Spinal cord (tissue), 10 donors: ENCODE measurements around the gene IRF2BP2. TPM values are rescaled to one million over a fixed set of nuclear protein-coding genes. Genes with fewer than 3 reads are reported as not detected.

Experiments used
- DNase-seq, 6 donors: peaks; one replicate each; pipeline versions ENCODE4 v3.0.0 to v3.0.0-alpha.2; 2013 to 2015; ENCODE audit warnings: low spot score in 6 of 6, low read depth in 4 of 6
- H3K27ac ChIP-seq: one replicate; pipeline ENCODE4 v1.5.1; 2013; ENCODE audit warnings: low read depth, low read length, control low read depth
- H3K27me3 ChIP-seq: one replicate; pipeline ENCODE4 v1.6.1; 2013; ENCODE audit warnings: low read length; ENCODE audit not compliant: control insufficient read depth, insufficient read depth
- H3K36me3 ChIP-seq: one replicate; pipeline ENCODE4 v1.6.1; 2013; ENCODE audit warnings: low read length; ENCODE audit not compliant: control insufficient read depth, insufficient read depth
- H3K4me1 ChIP-seq: one replicate; pipeline ENCODE4 v1.6.1; 2013; ENCODE audit warnings: low read length; ENCODE audit not compliant: control insufficient read depth, insufficient read depth
- H3K4me3 ChIP-seq: one replicate; pipeline ENCODE4 v1.5.1; 2013; ENCODE audit warnings: low read depth, low read length, control low read depth
- H3K9me3 ChIP-seq: one replicate; pipeline ENCODE4 v1.6.1; 2013; ENCODE audit warnings: low read length; ENCODE audit not compliant: control insufficient read depth, insufficient read depth
- WGBS: methylation state at CpG from one replicate; pipeline ENCODE4 v1.1.5; 2013; ENCODE audit warnings: missing lambda C conversion rate; ENCODE audit not compliant: insufficient coverage; 5-methylcytosine and 5-hydroxymethylcytosine counted together
- polyA plus RNA-seq, 2 donors: library from polyadenylated mRNA; unstranded; fragments of 120-200 nt; gene quantifications; one replicate each; pipeline ENCODE4 v1.2.1, GENCODE V29; 2013; ENCODE audit not compliant: insufficient read length in 2 of 2
- total RNA-seq, 2 donors: library from RNA; depleted of rRNA in 1 of 2; stranded (reverse); fragments of 120-200 nt in 1 of 2; fragments of >200 nt in 1 of 2; gene quantifications; one replicate each; pipeline versions ENCODE4 v1.2.3 to v1.2.4, GENCODE V29; 2013 to 2014
- donor health status: healthy.

Gene IRF2BP2
- total and polyA plus RNA-seq, 4 donors, result 98.7 to 105 (median 103) TPM

GRCh38 chr1:234578735-234579134, 31.2 kb downstream of the IRF2BP2 start:
- no peak for DNase-seq
- H3K27ac ChIP-seq, result no peak overlapping the region
- 91% methylated on average over 4 of the region's 8 CpGs for WGBS
- H3K36me3 ChIP-seq, result no peaks in the 10 kb centered on the region
- no peak overlapping the region for H3K4me3 ChIP-seq
- no peaks in the 10 kb centered on the region for H3K9me3 ChIP-seq
- H3K4me1 ChIP-seq, result peaks cover 16% of the 10 kb centered on the region
- H3K27me3 ChIP-seq, result no peaks in the 10 kb centered on the region

- DNase-seq, result no peak
- Histone ChIP-seq H3K9me3 (no peaks in the 10 kb centered on the region), H3K4me1 (peaks cover 15% of the 10 kb centered on the region), H3K36me3 (no peaks in the 10 kb centered on the region), H3K27me3 (no peaks in the 10 kb centered on the region), H3K4me3 (no peak overlapping the region), H3K27ac (no peak overlapping the region)
- 100% methylated on average over 2 of the region's 2 CpGs for WGBS
These were observed 31.9 kb downstream of the IRF2BP2 start for GRCh38 chr1:234578087-234578486.

GRCh38 chr1:234573711-234574299, 36.2 kb downstream of the IRF2BP2 start:
- Histone ChIP-seq H3K27me3 (no peaks in the 10 kb centered on the region), H3K36me3 (no peaks in the 10 kb centered on the region), H3K27ac (no peak overlapping the region), H3K4me1 (peaks cover 13% of the 10 kb centered on the region), H3K4me3 (no peak overlapping the region), H3K9me3 (no peaks in the 10 kb centered on the region)
- WGBS, result 45% methylated on average over 1 of the region's 2 CpGs
- DNase-seq, result peak in 1 of 6 donors; percentile 10

GRCh38 chr1:234572966-234573365, 37.0 kb downstream of the IRF2BP2 start:
- WGBS, result 58% methylated on average over 3 of the region's 7 CpGs
- H3K4me1 ChIP-seq, result peaks cover 13% of the 10 kb centered on the region
- peak in 2 of 6 donors; percentile 25 to 29 for DNase-seq
- no peak overlapping the region for H3K27ac ChIP-seq
- H3K4me3 ChIP-seq, result no peak overlapping the region
- H3K9me3 ChIP-seq, result no peaks in the 10 kb centered on the region
- no peaks in the 10 kb centered on the region for H3K27me3 ChIP-seq
- no peaks in the 10 kb centered on the region for H3K36me3 ChIP-seq

- Histone ChIP-seq H3K4me1 (peaks cover 13% of the 10 kb centered on the region), H3K27ac (no peak overlapping the region), H3K36me3 (no peaks in the 10 kb centered on the region), H3K27me3 (no peaks in the 10 kb centered on the region), H3K4me3 (no peak overlapping the region), H3K9me3 (no peaks in the 10 kb centered on the region)
- peak in 1 of 6 donors; percentile 22 for DNase-seq
- 60% methylated on average over 1 of the region's 2 CpGs for WGBS
These were observed 38.3 kb downstream of the IRF2BP2 start for GRCh38 chr1:234571702-234572101.

- no peaks in the 10 kb centered on the region for H3K9me3 ChIP-seq
- H3K4me1 ChIP-seq, result peaks cover 13% of the 10 kb centered on the region
- WGBS, result 78% methylated on average over 6 of the region's 6 CpGs
- no peaks in the 10 kb centered on the region for H3K27me3 ChIP-seq
- no peak for DNase-seq
- H3K27ac ChIP-seq, result no peak overlapping the region
- no peaks in the 10 kb centered on the region for H3K36me3 ChIP-seq
- no peak overlapping the region for H3K4me3 ChIP-seq
These were observed 39.5 kb downstream of the IRF2BP2 start for GRCh38 chr1:234570329-234571120.

- H3K36me3 ChIP-seq, result no peaks in the 10 kb centered on the region
- peaks cover 11% of the 10 kb centered on the region for H3K4me1 ChIP-seq
- no peak overlapping the region for H3K27ac ChIP-seq
- 40% methylated on average over 1 of the region's 1 CpG for WGBS
- DNase-seq, result no peak
- H3K4me3 ChIP-seq, result no peak overlapping the region
- no peaks in the 10 kb centered on the region for H3K9me3 ChIP-seq
- no peaks in the 10 kb centered on the region for H3K27me3 ChIP-seq
These were observed 41.6 kb downstream of the IRF2BP2 start for GRCh38 chr1:234568345-234568744.

- no peak for DNase-seq
- Histone ChIP-seq H3K27ac (no peak overlapping the region), H3K27me3 (no peaks in the 10 kb centered on the region), H3K36me3 (no peaks in the 10 kb centered on the region), H3K9me3 (no peaks in the 10 kb centered on the region), H3K4me1 (peaks cover under 1% of the 10 kb centered on the region), H3K4me3 (no peak overlapping the region)
- 63% methylated on average over 1 of the region's 2 CpGs for WGBS
These were observed 44.8 kb downstream of the IRF2BP2 start for GRCh38 chr1:234565132-234565531.

GRCh38 chr1:234564035-234565029, 45.6 kb downstream of the IRF2BP2 start:
- Histone ChIP-seq H3K27me3 (no peaks in the 10 kb centered on the region), H3K9me3 (no peaks in the 10 kb centered on the region), H3K36me3 (no peaks in the 10 kb centered on the region), H3K27ac (no peak overlapping the region), H3K4me3 (no peak overlapping the region), H3K4me1 (peaks cover 8% of the 10 kb centered on the region)
- WGBS, result 95% methylated on average over 2 of the region's 7 CpGs
- peak in 1 of 6 donors; percentile 17 for DNase-seq
